OCI-LY1 (cell line): ENCODE data around the gene PPP1CB.

Experiments
- EZH2 ChIP-seq: fragments of 200-600 bp; sonication (generic), shearing (Covaris generic); IDR thresholded peaks from 2 replicates; pipeline ENCODE4 v1.8.0; 2017; ENCODE audit warnings: borderline replicate concordance, mixed run types, mild to moderate bottlenecking, antibody characterized with exemption, low read length, moderate library complexity, mixed read lengths
- TF ChIP-seq, protein P1 (sequence below): fragments of 200-600 bp; sonication (generic), shearing (Covaris generic); IDR thresholded peaks from 2 replicates; pipeline ENCODE4 v1.5.1; 2017; ENCODE audit warnings: mild to moderate bottlenecking, antibody characterized with exemption, low read length, moderate library complexity, mixed read lengths

DNA sequence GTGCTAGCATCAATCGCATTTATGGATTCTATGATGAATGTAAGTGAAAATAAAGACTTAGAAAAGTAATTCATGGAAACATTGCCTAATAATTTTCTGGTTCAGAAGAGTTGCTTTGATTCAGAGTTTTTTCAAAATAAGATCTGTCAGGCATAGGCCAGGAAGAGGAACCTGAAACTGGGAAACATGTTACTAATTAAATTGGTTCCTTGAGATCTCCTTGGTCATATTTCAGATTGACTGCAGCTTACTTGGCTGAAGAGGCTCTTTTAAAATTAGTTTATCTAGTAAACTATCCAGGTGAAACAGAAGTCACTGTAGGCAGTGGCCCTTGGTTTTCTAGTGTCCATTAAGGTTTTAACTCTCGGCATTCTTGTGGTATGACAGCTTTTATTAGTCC is 27.4 kb downstream of the PPP1CB start:
- TF ChIP-seq, protein P1, sequence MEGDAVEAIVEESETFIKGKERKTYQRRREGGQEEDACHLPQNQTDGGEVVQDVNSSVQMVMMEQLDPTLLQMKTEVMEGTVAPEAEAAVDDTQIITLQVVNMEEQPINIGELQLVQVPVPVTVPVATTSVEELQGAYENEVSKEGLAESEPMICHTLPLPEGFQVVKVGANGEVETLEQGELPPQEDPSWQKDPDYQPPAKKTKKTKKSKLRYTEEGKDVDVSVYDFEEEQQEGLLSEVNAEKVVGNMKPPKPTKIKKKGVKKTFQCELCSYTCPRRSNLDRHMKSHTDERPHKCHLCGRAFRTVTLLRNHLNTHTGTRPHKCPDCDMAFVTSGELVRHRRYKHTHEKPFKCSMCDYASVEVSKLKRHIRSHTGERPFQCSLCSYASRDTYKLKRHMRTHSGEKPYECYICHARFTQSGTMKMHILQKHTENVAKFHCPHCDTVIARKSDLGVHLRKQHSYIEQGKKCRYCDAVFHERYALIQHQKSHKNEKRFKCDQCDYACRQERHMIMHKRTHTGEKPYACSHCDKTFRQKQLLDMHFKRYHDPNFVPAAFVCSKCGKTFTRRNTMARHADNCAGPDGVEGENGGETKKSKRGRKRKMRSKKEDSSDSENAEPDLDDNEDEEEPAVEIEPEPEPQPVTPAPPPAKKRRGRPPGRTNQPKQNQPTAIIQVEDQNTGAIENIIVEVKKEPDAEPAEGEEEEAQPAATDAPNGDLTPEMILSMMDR: no peak
- no peak for TF ChIP-seq EZH2
